GM18520 (cell line): ENCODE measurements around the gene PNMA8A.
"Not testable (repeated sequence)": the region's sequence is repeated elsewhere in the genome, so short reads cannot be mapped to it uniquely, and the experiment has no call there.

Source experiments
- ATAC-seq: cut with Tn5 transposase; IDR thresholded peaks from one replicate; pipeline ENCODE4 v1.9.1; 2021; ENCODE audit not compliant: unreplicated experiment

PNMA8A gene

DNA sequence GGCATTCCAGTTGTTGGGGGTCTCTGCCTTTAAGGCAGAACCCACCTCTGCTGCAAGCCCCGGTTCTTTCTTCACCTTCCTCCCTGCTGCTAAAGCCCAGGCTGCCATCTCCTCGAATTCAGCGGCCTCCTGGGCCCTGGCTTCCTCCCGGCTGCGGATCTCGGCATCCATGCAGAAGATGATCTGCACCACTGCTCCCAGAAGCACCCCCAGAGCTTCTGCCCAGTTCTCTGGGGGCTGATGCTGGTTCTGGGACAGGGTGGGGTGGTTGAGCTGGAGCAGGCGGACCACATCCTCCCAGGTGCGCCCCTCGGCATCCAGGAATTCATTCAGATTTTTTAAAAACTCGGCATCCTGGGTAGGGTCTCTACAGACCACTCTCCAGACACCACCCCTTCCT is 987 bp downstream of the PNMA8A start:
- ATAC-seq = no peak

DNA sequence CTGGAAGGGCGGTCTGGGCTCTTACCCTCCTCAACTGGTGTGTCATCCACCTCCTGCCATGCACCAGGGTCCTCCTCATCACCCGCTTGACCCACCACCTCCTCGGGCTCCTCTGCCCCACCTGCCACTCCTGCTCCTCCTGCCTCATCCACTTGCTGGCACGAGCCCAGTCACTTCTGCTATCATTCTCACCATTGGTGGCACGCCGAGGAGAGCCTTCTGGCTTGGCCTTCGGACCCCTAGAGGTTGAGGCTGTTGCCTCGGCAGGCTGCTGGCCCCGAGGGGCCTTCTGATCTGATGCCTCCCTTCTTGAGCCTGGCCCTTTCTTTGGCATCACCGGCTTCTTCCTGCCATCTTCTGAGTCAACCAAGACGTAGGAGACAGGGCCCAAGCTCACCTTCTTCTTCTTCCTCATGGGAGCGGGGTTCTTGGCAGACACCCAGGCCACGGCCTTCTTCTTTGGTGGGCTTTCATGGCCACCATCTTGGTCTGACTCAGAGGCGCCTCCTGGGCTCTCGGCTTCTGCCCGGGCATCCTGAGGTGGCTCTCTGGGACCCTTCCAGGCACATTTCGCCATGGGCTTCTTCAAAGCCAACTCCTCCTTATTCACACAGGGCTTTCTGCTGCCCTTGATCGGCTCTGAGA is 1.7 kb downstream of the PNMA8A start:
- no peak for ATAC-seq

DNA sequence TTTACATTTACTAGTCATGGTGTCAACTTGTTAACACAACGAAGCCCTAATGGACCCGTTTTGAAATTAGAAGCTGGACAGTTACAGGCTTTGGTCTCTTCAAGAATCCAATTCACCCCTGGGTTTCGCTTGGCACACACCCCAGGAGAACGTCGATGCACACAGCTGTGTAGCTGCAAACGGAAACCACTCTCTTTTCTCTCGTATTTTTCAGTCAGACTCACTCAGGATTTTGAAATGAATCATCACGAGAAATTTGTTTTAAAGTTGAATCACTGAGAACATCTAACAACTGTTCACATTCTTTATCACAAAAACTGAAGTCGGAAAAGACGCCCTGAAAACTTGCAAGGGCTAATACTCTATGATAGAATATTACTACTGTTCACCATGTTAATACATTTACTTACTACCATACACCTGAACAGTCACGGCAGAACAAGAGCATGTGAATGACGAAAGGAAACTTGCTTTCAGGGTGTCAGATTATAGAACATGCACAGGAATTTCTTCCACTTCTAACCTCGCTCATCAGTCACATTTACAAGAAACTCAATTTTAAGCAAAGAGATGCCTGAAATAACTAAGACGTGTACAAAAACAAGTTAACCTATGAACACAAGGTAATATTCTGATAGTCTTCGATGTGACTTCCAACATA is 4.7 kb downstream of the PNMA8A start:
- no peak for ATAC-seq

DNA sequence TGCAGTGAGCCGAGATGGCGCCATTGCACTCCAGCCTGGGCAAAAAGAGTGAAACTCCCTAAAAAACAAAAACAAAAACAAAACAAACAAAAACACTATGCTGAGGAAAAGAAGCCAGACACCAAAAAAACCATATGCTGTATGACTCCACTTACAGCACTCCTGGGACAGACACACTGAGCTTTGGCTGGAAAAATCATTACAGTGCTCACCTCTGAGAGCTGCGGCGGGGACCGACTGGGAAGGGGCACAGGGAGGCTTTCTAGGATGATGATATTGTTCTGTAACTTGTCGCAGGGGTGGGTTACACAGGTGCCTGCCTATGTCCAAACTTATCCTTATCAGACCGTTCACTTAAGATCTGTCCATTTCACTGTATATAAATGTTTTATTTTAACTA is 7.8 kb downstream of the PNMA8A start:
- no peak for ATAC-seq

DNA sequence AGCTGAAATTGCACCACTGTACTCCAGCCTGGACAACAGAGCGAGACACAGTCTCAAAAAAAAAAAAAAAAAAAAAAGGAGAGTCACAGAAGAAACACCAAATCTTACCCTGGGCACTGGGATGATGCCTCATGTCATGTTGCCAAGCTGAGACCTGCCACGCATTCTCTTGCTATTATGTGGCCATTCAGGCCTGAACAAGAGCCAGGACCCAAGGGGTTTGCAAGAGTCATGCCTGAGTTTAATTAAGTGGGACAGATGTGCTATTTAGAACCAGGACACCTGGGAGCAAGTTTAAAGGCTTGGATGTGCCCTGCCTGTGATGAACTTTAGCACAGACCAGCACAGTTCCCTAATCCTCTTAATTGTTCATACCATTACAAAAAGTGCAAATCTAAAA is 9.8 kb downstream of the PNMA8A start:
- ATAC-seq = no peak

DNA sequence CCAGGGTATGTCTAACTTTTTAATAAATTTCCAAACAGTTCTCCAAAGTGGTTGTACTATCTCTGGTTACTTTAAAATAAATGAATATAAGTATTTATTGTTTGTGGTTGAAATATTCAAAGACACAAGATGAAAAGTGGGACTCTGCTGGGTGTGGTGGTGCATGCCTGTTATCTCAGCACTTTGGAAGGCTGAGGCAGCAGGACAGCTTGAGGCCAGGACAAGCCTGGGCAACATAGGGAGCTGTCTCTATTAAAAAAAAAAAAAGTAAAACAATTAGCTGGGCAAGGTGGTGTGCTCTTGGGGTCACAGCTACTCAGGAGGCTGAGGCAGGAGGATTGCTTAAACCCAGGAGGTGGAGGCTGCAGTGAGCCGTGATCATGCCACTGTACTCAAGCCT is 10.4 kb downstream of the PNMA8A start:
- ATAC-seq = no peak

DNA sequence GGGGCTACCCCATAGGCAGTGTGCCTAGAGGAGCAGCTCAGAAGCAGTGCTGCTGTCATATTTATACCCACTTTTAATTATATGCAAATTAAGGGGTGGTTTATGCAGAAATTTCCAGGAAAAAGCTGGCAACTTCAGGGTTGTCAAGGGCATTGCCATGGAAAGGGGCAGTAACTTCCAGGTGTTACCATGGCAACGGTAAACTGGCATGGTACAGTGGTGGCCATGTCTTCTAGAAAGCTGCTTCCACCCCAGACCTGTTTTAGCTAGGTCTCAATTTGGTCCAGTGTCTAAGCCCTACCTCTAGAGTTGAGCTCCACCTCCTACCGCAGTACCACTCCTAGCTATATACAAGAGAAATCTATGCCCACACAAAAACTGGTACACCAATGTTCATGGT is 11.3 kb downstream of the PNMA8A start:
- no peak for ATAC-seq

DNA sequence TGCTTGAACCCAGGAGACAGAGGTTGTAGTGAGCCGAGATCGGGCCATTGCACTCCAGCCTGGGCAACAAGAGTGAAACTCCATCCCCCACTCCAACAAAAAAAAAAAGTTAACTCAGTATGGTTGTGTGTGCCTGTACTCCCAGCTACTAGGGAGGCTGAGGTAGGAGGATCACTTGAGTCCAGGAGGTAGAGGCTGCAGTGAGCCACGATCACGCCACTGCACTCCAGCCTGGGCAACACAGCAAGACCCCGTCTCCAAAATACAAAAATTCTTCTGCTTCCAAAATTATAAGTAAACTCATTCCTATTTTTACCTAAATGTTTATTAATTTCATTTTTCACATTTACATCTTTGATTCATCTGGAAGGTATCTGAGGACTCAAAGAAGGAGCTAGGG is 14.4 kb downstream of the PNMA8A start:
- no peak for ATAC-seq

DNA sequence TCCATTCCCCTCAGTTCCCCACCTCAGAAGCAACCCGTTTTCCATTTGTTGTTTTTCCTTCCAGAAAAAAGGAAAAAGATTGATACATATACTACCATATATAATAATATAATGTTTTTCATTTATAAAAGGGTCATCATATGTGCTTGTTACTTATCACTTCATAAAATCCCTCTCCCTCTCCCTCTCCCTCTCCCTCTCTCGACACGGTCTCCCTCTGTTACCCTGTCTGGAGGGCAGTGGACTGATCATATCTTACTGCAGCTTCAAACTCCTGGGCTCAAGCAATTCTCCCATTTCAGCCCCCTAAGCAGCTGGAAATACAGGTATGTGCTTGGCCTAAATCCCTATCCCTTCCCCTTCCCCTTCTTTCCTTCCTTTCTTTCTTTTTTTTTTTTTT is 17.1 kb downstream of the PNMA8A start:
- no peak for ATAC-seq

DNA sequence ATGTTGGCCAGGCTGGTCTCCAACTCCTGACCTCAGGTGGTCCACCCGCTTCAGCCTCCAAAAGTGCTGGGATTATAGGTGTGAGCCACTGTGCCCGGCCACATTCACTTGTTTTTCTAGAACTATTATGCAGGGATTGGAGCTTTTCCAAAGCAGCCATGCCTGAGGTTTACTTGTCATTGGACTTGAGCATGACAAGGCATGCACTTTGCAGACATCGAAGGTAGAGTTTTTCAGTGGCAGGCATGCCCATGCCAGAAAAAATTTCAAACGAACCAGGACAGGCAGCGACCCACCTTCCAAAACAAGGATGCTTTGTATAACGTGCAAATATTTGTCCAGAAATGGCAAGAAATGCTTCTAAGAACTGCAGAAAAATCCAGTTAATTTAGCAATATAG is 17.7 kb downstream of the PNMA8A start:
- no peak for ATAC-seq

DNA sequence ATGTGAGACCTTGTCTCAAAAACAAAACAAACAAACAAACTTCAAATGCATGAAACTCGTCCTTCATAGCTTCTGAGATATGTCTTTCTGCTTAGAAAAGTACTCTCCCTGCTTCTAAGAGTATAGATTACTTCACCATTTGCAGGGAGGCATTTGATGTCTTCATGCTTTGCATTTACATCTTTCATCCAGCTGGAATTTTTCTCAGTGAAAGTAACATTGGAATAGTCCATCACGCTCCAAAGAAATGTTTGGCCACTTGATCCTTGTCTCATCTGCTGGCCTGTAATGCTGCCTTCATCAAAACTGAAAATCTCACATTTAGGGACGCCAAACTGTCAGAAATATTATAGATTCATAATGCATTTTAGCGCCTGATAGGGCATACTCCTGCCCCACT is 19.2 kb downstream of the PNMA8A start:
- no peak for ATAC-seq

DNA sequence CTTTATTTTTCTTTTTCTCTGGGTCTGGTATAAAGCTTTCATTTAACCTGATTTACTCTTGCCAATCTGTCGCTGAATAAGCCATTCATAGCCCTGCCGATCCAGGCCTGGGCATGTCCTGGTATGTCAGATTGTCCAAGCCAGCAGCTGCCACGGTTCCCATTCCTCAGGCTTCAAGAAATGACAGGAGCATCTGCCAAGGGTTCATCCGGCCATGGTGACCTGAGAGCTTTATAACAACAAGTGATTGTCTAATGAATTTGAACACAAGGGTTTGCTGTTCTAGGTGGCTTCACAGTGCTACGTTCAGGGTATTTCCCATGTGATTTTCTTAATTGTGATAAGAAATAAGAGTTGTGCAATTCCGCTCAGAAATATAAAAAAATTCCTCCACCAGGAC is 20.0 kb downstream of the PNMA8A start:
- ATAC-seq = no peak

DNA sequence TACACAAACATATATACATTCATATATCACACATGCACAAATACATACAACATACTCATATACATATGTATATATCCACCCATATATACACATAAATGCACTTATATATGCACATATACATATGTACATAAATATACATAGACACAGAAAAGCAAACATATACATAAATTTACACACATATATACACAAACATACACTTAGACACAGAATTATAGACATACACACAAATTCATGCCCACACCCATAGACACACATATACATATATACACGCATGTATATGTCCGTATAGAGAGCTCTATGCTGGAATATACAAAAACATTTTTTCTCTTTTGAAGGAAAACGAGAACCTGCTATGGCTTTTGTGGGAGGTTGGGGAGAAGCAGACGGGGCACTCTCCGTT is 20.6 kb downstream of the PNMA8A start:
- no peak for ATAC-seq

DNA sequence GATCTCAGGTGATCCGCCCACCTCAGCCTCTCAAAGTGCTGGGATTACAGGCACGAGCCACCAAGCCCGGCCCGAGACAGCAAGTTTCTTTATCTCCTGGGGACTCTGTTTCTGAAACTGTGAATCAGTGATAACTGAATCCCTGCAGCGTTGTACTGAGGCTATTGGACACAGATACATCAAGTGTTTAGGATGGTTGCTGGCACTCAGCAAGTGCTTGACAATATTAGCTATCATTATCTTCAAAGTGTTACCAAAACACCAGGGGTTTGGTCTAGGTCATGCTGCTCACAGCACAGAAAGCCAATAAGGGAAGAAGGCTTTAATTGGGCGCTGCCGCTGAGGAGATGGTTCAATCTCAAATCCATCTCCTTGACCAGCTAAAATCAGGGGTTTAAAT is 22.1 kb downstream of the PNMA8A start:
- ATAC-seq = no peak

DNA sequence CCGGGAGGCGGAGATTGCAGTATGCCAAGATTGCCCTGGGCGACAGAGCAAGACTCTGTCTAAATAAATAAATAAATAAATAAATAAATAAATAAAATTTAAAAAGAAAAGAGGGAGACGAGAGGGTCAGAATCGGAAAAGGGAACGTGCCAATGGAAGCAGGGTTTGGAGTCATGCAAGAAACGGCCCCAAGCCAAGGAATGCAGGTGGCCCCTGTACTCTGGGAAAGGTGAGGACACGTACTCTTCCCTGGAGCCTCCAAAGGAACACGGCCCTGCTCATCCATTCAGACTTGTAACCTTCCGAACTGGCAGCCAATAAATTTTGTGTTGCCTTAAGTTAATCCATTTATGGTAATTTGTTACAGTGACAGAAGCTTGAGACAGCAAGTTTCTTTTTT is 22.8 kb downstream of the PNMA8A start:
- ATAC-seq = no peak

DNA sequence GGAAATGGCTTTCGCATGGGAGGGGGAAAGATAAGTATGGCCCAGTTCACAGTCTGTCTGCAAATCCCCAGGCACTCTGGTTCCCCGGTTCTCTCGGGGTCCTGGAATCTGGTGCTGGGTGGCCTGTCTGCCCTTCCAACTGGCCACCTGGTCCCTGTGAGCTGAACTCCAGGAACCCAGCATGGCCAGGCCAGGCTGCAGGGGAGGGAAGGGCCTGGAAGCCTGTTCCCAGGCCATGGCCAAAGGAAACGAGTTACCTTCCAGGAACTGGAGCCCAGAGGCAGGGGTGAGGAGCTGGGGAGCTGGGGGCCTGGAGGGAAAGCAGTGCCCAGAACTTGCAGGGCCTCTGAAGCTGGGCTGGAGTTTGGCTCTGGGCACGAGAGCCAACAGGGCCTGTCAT is 23.5 kb downstream of the PNMA8A start:
- ATAC-seq = no peak

DNA sequence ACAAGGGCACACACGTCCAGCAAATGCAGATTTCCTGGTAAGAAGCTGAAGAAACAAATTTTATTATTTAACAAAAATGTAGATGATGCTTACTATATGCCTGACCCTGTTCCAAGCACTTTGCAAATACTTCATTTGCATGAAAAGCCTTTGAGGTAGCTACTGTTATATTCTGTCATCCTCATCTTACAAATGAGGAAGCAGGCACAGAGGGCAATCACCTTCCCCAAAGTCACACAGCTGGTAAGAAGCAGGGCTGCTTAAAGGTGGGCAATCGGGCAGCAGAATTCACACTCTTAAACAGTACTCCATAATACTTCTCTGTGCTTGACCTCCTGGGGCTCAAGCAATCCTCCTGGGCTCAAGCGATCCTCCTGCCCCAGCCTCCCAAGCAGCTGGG is 24.4 kb downstream of the PNMA8A start:
- ATAC-seq = no peak

DNA sequence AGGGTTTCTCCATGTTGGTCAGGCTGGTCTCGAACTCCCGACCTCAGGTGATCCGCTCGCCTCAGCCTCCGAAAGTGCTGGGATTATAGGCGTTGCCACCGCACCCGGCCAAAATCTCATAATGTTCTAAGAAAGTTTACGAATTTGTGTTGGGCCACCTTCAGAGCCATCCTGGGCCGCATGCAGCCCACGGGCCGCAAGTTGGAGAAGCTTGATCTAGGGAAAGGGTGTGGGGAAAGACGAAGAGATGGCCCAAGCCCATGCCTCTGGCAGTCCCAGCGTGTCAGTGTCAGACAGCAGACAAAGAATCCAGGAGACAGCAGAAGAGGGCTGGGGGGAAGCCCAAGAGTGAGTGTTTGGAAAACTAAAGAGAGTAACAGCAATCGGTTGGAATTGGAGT is 25.3 kb downstream of the PNMA8A start:
- no peak for ATAC-seq

DNA sequence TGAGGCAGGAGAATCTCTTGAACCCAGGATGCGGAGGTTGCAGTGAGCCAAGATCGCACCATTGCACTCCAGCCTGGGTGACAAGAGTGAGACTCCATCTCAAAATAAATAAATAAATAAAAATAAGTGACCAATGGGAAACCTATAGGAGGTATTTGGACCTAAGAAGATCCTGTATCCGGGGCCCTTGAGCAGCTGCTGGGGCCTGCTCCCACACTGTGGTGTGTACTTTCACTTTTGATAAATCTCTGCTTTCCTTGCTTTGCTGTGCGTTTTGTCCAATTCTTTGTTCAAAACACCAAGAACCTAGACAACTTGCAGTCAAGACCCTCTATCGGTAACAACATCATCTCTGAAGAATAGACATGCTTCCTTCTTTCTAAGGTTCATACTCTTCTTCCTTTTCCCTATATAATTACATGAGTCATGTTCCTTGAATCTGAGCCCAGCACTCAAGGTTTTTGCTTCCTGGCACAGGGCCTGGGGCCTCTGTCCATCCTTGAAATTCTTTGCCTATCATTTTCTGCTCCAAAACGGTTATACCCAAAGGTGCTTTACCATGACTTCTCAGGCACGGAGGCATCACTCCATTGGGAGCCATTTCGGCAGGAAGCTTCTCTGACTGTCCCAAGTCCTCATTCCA is 28.4 kb downstream of the PNMA8A start:
- no peak for ATAC-seq

DNA sequence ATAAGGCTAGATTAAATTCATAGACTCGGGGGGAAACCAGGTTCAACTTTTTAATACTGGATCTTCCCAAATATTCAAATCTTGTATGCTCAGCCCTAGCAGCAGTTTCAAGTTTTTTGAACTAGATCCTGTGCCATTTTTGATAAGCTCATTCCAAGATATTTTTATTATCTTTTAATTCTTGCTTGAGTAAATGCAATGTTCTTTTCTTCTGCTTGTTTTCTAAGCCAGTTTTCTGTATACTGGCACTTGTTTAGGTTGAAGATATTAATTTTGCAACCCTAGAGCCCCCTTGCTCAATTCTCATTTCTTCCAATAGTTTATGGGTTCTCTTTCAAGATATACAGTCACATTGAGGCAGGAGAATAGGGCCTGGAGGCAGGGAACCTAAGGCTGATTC is 29.5 kb downstream of the PNMA8A start:
- ATAC-seq = no peak

DNA sequence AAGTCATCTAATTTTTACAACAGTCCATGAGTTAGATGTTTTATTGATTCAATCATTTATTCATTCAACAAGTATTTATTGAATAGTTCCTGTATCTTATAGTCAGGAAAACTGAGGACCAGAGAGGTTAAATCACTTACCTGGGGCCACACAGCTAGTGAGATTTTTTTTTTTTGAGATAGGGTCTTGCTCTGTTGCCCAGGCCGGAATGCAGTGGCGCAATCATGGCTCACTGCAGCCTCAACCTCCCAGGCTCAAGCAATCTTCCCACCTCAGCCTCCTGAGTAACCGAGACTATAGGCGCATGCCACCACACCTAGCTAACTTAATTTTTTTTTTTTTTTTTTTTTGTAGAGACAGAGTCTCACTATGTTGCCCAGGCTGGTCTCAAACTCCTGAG is 35.7 kb downstream of the PNMA8A start:
- ATAC-seq = not testable (repeated sequence)

DNA sequence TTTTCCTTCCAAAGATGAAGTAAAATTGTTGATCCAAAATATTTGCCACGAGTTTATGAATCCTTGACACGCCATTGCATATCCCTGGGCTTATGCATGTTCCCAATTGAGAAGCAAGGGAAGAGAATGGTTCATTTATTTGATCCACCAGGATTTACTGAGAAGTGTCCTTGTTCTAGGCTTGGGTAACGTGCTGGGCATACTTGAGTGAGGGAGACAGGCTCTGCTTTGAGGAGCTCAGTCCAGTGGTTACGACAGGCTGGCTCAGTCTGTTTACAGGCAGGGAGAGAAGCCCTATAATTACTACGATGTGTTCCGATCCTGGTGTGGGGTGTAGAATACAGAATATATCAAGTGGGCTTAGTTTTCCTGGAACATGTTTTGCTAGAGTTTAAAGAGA is 36.4 kb downstream of the PNMA8A start:
- ATAC-seq = no peak

DNA sequence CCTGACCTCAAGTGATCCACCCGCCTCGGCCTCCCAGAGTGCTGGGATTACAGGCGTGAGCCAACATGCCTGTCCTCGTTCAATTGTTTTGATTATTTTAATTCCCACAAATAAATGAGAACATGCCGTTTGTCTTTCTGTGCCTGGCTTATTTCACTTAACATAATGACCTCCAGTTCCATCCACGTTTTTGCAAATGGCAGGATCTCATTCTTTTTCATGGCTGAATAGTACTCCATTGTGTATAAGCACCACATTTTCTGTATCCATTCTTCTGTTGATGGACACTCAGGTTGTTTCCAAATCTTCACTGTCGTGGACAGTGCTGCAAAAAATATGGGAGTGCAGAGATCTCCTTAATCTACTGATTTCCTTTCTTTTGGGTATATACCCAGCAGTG is 37.9 kb downstream of the PNMA8A start:
- not testable (repeated sequence) for ATAC-seq
